ENCODE results near the gene THSD1.

THSD1 gene

DNA sequence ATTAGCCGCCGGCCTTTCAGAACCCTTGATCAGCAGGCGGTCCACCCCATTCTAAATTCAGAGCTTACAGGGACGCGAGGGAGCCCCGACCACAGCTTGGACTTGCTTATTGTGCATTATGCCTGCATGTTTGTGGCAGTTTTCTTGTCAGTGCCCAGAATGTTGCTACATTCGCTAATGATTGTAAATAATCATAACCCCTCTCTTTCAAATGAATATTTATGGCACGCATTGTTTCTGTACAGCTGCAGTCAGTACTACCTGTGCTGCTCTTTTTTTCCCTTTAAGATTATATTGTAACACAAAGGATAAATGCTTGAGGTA, 44.8 kb upstream of the THSD1 start:
- no peak for TF ChIP-seq ZFX (IDR thresholded peaks at IDR 0.05; ENCODE audit: borderline replicate concordance)
- TF ChIP-seq, protein P1, sequence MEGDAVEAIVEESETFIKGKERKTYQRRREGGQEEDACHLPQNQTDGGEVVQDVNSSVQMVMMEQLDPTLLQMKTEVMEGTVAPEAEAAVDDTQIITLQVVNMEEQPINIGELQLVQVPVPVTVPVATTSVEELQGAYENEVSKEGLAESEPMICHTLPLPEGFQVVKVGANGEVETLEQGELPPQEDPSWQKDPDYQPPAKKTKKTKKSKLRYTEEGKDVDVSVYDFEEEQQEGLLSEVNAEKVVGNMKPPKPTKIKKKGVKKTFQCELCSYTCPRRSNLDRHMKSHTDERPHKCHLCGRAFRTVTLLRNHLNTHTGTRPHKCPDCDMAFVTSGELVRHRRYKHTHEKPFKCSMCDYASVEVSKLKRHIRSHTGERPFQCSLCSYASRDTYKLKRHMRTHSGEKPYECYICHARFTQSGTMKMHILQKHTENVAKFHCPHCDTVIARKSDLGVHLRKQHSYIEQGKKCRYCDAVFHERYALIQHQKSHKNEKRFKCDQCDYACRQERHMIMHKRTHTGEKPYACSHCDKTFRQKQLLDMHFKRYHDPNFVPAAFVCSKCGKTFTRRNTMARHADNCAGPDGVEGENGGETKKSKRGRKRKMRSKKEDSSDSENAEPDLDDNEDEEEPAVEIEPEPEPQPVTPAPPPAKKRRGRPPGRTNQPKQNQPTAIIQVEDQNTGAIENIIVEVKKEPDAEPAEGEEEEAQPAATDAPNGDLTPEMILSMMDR (IDR thresholded peaks at IDR 0.05), result peak; percentile 79
- H3K27ac ChIP-seq, result peak overlapping the region; percentile 79; the same call in 1 of the 2 replicates

DNA sequence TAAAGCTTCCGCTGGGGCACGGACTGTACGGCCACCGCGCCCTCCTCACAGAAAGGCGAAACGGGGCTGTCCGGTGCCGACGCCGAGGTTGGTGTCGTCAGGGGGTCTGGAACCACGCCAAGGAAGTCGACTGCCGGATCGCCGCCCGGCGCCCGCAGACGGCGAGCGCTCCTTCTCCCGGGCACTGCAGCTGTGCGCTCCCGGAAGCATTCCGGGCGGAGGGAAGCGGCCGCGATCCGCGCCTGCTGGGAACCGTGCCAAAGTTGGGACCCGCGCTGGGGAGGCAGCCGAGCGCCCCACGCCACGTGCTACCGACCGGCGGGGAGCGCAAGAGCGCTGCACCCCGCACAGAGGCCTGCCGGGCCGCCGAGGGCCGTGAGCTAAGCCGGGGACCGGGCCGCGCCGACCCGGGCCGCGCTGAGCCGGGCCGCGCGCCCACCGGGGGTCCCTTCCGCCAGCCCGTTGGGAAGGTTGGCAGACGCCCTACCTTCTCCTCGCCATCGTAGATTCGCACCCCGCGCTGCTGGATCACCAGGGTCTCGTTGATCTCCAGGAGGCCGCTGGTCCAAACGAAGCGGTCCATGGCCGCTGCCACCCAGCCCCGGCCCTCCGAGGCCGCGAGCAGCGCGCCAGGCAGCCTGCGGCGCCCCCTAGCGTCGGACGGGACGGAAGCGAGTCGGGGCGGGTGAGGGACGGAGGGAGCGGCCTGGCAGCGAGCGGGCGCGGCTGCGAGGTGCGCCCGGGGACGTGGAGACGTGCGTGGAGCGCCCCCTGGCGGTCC, 44.2 kb upstream of the THSD1 start, which contains the start of gene VPS36:
Gene VPS36 (minus strand): TSS at position 623 of the 781 bp plus-strand sequence. CDS start 40 bp downstream, at position 583.
- peak; percentile 80; the same call in 1 of the 2 replicates for TF ChIP-seq ZFX (IDR thresholded peaks at IDR 0.05; ENCODE audit: borderline replicate concordance)
- TF ChIP-seq, protein P1 (IDR thresholded peaks at IDR 0.05), result peak; percentile 100
- H3K27ac ChIP-seq, result peak within 1 kb of the TSS; percentile 79

DNA sequence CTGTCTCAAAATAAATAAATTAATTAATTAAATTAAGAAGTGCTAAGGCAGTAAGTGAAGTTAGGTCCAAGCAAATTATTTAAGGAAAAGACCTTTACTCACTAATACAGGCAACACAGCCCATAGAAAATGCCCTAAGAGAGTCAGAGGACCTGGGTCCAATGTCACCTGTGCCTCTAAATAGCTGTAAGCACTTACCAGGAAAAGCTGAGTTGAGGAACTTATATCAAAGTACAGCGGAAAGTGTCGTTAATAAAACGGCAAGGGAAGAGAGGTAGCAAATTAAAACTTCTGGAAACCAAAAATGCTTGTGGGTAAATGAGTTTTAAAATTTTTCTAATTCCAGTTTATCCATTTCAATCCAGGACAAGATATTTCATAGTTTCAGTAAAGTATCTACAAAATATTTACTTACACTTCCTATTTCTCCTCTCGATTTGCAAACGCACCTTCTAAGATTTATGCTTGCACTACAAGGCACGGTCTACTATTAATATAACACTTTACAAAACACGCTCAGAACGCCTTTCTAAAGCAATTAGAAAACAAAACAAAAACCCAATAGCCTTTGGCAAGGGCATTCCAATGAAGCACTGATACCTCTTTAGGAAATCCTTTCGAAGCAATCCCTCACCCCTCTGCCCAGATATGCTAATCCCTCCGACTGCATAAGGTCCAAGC, 43.5 kb upstream of the THSD1 start:
- H3K27ac ChIP-seq, result peak overlapping the region; percentile 79

DNA sequence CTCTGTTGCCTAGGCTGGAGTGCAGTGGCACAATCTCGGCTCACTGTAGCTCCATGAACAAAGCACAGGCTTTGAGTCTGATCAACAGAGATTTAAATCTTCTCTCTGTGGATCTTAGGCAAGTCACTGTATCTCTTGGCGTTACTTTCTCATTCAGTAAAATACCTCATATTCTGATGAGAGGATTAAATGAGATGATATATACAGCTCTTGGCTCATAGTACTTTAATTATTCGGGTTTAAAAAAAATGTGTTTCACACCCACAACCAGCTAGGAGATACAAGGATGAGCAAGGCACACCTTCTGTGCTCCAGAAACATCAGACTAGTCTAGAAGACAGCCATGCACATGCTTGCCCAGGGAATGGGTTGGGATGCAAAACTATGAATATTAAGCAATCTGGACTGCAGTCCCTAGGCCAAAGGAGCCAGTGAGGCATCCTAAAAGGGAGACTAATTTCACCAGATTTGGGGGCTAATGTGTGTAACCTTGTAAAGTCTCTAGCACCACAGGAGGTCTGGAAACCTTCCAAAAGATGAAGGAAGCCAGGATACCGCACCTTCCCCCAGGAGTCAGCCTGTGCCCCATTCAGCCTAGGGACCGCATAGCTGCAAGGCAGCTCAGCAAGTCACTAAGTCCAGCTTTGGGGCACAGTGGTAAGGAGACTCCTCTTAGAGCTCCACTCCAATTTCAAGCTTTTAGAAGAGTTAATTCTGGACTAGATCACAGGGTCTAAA, 42.0 kb upstream of the THSD1 start:
- no peak overlapping the region for H3K27ac ChIP-seq
- no peak for TF ChIP-seq ZFX (IDR thresholded peaks at IDR 0.05; ENCODE audit: borderline replicate concordance)
- TF ChIP-seq, protein P1 (IDR thresholded peaks at IDR 0.05), result no peak

More for the DNA sequence above, 43.5 kb upstream of the THSD1 start:
- TF ChIP-seq, protein P1 (IDR thresholded peaks at IDR 0.05), result no peak
- no peak for TF ChIP-seq ZFX (IDR thresholded peaks at IDR 0.05; ENCODE audit: borderline replicate concordance)

DNA sequence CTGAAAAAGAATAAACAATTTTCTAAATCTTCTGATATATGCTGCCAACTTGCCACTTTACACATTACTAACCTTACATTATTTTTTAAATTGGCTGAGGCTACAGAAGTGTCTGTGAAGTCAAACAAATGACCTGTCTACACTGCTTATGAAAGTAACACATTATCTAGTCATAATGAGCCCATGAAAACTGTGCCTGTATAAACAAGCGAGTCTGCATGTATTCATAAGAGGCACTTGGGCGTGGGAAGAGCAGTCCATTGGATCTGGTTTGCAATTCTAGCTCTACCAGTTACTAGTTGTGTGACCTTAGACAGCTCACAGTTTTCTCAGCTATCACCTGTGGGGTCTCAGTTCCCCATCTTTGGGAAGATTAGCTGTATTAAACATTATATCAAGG, 41.4 kb upstream of the THSD1 start:
- TF ChIP-seq, protein P1 (IDR thresholded peaks at IDR 0.05), result no peak
- no peak for TF ChIP-seq ZFX (IDR thresholded peaks at IDR 0.05; ENCODE audit: borderline replicate concordance)

DNA sequence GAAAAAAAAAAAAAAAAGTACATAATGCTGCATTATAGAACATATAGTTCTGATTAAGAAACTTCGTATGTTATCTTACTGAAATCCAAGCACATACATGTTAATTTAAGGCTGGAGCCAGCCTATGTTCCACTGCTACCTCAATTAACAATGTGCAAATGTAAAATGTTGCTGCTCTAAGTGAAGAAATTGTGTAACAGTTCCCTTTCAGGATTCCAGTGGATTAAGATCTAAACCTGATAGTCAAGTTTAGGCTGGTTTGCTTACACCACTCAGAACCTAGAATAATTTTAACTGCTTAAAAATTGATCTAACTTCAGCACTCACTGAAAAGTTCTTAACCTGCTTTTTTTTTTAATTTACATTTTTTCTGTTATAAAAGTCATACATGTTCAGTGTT, 40.3 kb upstream of the THSD1 start:
- TF ChIP-seq, protein P1 (IDR thresholded peaks at IDR 0.05), result no peak
- no peak for TF ChIP-seq ZFX (IDR thresholded peaks at IDR 0.05; ENCODE audit: borderline replicate concordance)

More for the DNA sequence above, 41.4 kb upstream of the THSD1 start:
- no peak overlapping the region for H3K27ac ChIP-seq

More for the DNA sequence above, 40.3 kb upstream of the THSD1 start:
- peak overlapping the region; percentile 65 for H3K27ac ChIP-seq
